ENCODE measurements around the gene UTS2R. TPM values are rescaled to one million over a fixed set of nuclear protein-coding genes. Genes with fewer than 3 reads are reported as not detected.
"Not testable (repeated sequence)": the region's sequence is repeated elsewhere in the genome, so short reads cannot be mapped to it uniquely, and the experiment has no call there.

UTS2R gene
- total RNA-seq, 1 donor from 2014 or later: not detected

- no peak for DNase-seq (ENCODE audit: low read depth in 2 of 2)
These were observed 16.7 kb upstream of the UTS2R start for GRCh38 chr17:82354804-82355308.

DNA sequence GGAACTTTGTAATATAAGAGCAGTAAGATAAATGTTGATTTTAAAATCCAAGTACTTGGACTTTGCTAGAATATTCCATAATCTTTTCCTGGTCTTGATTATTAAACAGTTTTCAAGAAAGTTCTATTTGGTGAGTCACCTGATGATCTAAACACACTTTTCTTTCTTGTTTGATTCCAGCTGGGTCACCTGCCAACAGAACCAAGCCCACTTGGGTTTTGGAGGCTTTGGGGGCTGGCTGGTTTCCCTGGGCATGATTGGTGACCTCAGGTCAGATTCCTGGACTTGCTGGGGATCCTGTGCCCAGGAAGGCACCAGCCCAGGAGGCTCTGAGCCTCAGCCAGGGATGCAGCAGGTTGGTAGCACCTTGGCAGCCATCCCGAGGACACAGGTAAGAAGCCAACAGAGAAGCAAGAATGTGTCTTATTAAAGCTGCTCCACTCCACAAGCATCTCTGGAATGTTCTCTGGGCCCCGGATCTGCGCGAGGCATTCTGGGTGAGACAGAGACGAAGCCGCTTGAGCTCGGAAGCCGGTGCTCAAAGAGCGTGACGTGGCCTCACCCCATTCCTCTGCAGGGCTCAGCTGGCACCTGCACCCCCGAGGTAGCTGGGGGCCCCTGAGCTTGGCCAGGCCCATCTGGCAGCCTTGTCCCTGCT, 15.7 kb upstream of the UTS2R start:
- no peak for DNase-seq (ENCODE audit: low read depth in 2 of 2)

GRCh38 chr17:82356845-82357355, 14.7 kb upstream of the UTS2R start:
- DNase-seq (ENCODE audit: low read depth in 2 of 2): no peak

- no peak for DNase-seq (ENCODE audit: low read depth in 2 of 2)
These were observed 14.2 kb upstream of the UTS2R start for GRCh38 chr17:82357394-82357793.

GRCh38 chr17:82358465-82359350, 12.9 kb upstream of the UTS2R start, which contains the start of gene TEX19:
Gene TEX19 (plus strand): TSS chr17:82359247. CDS start chr17:82362151, 2,904 bp downstream.
- no peak for DNase-seq (ENCODE audit: low read depth in 2 of 2)

GRCh38 chr17:82359451-82360074, 12.0 kb upstream of the UTS2R start:
- DNase-seq (ENCODE audit: low read depth in 2 of 2): not testable (repeated sequence)

- DNase-seq (ENCODE audit: low read depth in 2 of 2): no peak
These were observed 9.5 kb upstream of the UTS2R start for GRCh38 chr17:82361885-82362633.

GRCh38 chr17:82365606-82366295, 5.8 kb upstream of the UTS2R start:
- DNase-seq (ENCODE audit: low read depth in 2 of 2): no peak

DNA sequence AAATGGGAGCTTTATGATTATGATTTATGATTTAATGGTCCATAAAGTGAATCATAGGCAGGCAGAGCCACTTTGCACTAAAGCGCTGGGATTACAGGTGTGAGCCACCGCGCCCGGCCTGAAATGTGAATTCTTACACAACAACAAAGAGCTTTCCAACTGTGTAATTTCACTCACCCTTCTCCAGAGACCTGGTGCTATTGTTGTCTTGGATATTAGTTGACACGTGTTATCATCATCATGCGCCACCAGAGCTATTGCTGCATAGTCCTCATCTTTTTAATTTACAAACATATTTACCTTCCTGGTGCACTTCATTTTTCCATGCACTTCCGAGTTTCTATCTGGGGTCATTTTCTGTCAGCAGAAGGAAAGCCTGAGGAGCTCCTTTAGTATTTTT, 4.8 kb upstream of the UTS2R start:
- DNase-seq (ENCODE audit: low read depth in 2 of 2): no peak

GRCh38 chr17:82367724-82368524, 3.6 kb upstream of the UTS2R start:
- DNase-seq (ENCODE audit: low read depth in 2 of 2): peak in 1 of 2 donors; percentile 7

DNA sequence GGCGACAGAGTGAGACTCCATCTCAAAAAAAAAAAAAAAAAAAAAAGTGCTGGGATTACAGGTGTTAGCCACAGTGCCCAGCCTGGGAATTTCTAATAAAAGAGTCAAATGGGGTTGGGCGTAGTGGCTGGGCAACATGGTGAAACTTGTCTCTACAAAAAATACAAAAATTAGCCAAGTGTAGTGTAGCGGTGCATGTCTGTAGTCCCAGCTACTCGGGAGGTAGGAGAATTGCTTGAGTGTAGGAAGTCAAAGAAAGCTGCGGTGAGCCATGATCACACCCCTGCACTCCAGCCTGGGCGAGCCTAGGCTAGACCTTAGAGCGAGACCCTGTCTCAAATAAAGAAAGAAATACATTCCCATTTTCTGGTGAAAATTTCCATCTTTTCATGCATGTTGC, 2.4 kb upstream of the UTS2R start:
- DNase-seq (ENCODE audit: low read depth in 2 of 2): no peak

GRCh38 chr17:82370471-82371332, 863 bp upstream of the UTS2R start:
- no peak for DNase-seq (ENCODE audit: low read depth in 2 of 2)

- no peak for DNase-seq (ENCODE audit: low read depth in 2 of 2)
These were observed 895 bp downstream of the UTS2R start for GRCh38 chr17:82372249-82373071.

- DNase-seq (ENCODE audit: low read depth in 2 of 2): not testable (repeated sequence)
These were observed 1.5 kb downstream of the UTS2R start for GRCh38 chr17:82373072-82373452.

DNA sequence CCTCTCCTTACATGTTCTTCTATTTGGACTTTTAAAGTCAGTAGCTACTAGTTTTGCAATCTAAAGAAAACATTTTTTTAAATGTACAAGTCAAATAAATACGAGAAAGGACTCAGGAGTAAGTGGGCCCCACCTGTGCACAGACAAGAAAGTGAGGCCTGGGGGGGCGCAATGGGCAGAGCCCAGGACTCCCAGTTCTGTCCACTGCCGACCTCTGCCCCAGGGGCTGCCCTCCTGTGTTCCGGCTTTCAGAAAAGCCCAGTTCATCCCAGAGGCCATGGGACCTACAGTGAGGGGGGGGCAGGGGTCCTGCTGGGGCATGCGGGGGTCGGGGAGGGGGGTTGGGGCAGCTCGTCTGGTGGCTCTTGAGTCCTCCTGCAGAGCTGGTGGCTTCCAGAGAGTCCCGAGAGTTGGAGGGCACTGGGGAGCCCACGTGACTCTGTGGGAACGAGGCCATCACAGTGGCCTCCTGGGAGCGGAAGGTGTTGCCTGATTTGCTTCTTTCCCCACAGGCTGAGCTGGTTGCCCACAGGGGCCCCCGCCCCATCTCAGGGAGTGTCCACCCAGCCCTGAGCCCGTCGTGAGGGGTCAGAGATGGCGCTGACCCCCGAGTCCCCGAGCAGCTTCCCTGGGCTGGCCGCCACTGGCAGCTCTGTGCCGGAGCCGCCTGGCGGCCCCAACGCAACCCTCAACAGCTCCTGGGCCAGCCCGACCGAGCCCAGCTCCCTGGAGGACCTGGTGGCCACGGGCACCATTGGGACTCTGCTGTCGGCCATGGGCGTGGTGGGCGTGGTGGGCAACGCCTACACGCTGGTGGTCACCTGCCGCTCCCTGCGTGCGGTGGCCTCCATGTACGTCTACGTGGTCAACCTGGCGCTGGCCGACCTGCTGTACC, 2.4 kb downstream of the UTS2R start:
- no peak for DNase-seq (ENCODE audit: low read depth in 2 of 2)

DNA sequence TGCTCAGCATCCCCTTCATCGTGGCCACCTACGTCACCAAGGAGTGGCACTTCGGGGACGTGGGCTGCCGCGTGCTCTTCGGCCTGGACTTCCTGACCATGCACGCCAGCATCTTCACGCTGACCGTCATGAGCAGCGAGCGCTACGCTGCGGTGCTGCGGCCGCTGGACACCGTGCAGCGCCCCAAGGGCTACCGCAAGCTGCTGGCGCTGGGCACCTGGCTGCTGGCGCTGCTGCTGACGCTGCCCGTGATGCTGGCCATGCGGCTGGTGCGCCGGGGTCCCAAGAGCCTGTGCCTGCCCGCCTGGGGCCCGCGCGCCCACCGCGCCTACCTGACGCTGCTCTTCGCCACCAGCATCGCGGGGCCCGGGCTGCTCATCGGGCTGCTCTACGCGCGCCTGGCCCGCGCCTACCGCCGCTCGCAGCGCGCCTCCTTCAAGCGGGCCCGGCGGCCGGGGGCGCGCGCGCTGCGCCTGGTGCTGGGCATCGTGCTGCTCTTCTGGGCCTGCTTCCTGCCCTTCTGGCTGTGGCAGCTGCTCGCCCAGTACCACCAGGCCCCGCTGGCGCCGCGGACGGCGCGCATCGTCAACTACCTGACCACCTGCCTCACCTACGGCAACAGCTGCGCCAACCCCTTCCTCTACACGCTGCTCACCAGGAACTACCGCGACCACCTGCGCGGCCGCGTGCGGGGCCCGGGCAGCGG, 3.2 kb downstream of the UTS2R start:
- DNase-seq (ENCODE audit: low read depth in 2 of 2): no peak

All from dermis microvascular lymphatic vessel endothelial cell (primary cell).